Limb (tissue), 2 donors: ENCODE data around the gene CCDC158.
A peak's percentile ranks its signal among the peaks of the same experiment; 100 is the strongest.
"Not testable (repeated sequence)": the region's sequence is repeated elsewhere in the genome, so short reads cannot be mapped to it uniquely, and the experiment has no call there.

ENCODE experiments used
- DNase-seq, 2 donors: peaks; one replicate each; pipeline ENCODE4 v3.0.0-alpha.2; 2016; ENCODE audit errors: extremely low spot score in 2 of 2

Gene CCDC158

DNA sequence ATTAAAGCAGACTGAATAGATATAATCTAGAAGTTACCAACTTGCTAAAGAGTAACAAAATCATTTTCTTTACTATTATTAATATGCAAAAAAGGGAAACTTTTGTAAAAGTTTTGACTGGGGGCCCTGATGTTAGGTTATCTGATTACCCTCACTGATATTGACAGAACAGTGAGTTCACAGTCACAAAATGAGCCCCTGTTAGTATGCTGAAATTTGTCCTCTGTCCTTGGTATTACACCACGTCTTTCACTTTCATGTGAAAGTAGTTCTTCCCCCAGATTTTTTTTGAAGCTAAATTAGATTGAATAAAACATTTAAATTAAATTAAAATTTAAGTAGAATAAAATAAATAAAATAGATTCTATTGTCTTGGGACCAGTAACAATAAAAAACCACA, 108.5 kb downstream of the CCDC158 start:
- DNase-seq: no peak

DNA sequence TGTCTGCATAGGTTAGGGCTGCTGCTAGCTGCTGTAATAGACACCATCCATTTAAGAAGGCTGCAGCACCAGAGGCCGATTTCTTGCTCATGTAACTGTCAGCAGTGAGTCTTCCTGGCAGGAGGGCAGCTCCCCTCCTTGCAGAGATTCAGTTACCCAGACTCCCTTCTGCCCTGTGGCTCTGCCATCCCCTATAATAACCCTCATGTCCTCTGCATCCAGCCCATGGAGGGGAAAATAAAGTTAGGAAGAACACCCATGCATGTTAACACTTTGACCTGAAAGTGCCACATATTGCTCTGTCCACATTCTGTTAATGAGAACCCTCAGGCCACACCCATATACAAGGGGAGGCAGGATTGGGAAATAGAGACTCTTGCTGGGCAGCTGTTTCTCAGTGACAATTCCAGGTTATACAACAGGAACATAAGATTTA, 109.0 kb downstream of the CCDC158 start:
- DNase-seq: no peak

- DNase-seq: no peak
These were observed 110.3 kb downstream of the CCDC158 start for GRCh38 chr4:76310683-76311082.

GRCh38 chr4:76309939-76310550, 110.9 kb downstream of the CCDC158 start:
- no peak for DNase-seq

GRCh38 chr4:76308548-76308947, 112.4 kb downstream of the CCDC158 start:
- peak in 1 of 2 donors; percentile 39 for DNase-seq

GRCh38 chr4:76307660-76308014, 113.3 kb downstream of the CCDC158 start:
- no peak for DNase-seq

GRCh38 chr4:76306882-76307659, 113.9 kb downstream of the CCDC158 start:
- DNase-seq: peak in 1 of 2 donors; percentile 60

GRCh38 chr4:76305971-76306881, 114.7 kb downstream of the CCDC158 start, which contains the start of gene STBD1:
STBD1 (plus strand) TSS chr4:76306733; CDS start chr4:76306770, 37 bp downstream.
- DNase-seq: peak; percentile 27 to 79

- DNase-seq: no peak
These were observed 115.8 kb downstream of the CCDC158 start for GRCh38 chr4:76305033-76305687.

DNA sequence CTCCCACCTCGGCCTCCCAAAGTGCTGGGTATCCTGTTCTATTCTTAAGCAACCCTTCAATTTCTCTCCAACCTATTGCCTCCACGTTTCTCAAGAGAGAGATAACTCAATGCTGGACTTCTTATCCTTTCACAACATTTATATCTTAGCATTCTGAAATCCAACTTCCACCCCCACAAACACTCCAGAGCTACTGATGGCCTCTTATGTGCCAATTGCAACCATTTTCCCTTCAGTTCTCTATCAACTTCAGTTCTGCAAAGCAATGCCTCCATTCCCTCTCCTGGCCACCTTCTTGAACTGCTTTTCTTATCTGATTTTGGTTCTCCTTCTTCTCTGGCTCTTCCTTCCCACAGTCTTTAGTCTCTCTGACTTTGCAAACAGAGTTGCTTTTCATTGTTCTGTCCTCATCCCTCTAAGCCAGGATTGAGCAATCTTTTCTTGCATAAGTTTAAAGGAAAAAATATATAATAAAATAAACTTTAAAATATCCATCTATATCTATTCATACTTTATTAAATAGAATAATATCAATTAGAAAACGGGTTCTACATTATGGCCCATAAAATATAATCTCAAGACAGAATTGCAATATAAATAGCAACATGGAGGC, 118.0 kb downstream of the CCDC158 start:
- no peak for DNase-seq

DNA sequence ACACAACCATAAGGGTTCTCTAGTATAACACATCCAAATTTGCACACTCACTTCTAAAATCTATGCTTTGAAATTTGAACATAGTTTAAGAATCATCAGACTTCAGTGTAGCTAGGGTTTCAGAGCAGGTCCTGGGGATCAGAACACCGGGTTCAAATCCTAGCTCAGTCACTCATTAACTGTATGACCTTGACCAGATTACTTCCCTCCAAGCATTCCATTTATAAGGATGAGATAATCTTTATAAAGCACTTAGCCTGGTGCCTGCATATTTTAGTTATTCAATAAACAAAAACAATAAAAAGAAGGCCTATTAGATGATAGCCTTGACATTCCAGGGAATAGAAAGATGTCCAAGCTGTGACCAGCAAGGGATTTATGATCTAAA, 119.2 kb downstream of the CCDC158 start:
- DNase-seq: no peak

GRCh38 chr4:76301068-76301774, 119.7 kb downstream of the CCDC158 start:
- DNase-seq: peak in 1 of 2 donors; percentile 21

GRCh38 chr4:76300012-76300411, 120.9 kb downstream of the CCDC158 start:
- DNase-seq: no peak

GRCh38 chr4:76298227-76298626, 122.7 kb downstream of the CCDC158 start:
- DNase-seq: no peak

DNA sequence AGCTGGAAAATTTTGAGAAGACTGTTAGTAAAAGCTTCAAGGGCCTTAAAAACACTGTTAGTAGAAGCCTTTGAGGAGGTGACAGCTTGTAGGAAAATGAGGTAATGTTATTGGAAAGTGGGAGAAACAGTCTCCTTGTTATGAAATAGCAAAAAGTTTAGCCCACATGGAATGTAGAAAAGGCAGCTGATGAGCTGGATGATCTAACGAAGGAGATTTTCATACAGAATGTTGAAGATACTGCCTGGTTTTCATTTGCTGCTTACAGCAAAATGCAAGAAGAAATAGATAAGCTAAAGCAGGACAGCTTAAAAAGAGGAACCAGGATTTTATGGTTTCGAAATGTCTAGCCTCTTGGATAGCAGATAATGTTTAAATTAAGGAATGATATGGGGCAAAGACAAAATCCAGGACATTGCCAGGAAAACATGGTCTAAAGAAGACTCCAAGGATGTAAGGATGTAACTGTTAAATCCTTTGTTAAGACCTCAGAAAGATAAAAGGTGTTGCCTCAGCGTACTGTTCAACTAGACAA, 124.6 kb downstream of the CCDC158 start:
- DNase-seq: no peak

- no peak for DNase-seq
These were observed 127.2 kb downstream of the CCDC158 start for GRCh38 chr4:76293772-76294171.

DNA sequence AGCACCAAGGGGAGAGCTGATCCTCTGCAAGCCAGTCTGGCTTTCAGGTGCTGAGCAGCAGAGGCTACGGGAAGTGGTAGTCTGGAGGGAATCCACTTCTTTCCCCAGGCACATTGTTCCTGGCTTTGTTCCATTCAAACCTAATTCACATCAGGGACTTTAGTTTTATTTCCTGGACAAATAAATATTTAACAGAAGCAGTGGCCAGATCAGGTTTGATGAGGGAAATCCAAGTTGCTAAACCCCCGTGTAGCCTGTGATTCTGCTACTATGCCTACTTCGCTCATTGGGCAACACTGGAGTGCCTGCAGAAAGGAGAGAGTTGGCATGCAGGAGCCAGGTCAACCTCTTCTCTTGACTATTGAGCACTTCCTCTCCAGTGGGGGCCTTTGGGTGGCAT, 128.2 kb downstream of the CCDC158 start:
- DNase-seq: no peak

GRCh38 chr4:76287811-76288210, 133.1 kb downstream of the CCDC158 start:
- DNase-seq: not testable (repeated sequence)

DNA sequence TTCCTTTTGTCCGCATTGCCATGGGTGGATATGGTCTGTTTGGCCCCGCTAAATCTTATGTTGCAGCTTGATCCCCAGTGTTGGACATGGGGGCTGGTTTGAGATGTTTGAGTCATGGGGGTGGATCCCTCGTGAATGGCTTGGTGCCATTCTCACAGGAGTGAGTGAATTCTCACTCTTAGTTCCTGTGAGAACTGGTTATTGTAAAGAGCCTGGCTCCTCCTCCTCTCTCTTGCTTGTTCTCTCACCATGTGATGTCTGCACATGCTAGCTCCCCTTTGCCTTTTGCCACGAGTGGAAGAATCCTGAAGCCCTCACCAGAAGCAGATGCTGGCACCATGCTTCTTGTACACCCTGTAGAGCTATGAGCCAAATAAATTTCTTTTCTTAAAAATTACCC, 137.0 kb downstream of the CCDC158 start:
- no peak for DNase-seq
